Uterus (tissue), 4 donors: ENCODE data around the gene R3HCC1L. TPM values are rescaled to one million over a fixed set of nuclear protein-coding genes. Genes with fewer than 3 reads are reported as not detected.

Experiments
- DNase-seq, 2 donors: peaks; one replicate each; pipeline ENCODE4 v3.0.0-alpha.2; 2019 to 2020
- H3K27ac ChIP-seq, 2 donors: fragments of 200-600 bp; sonication (generic); 1 replicate in 1 of 2; 2 replicates in 1 of 2; pipeline ENCODE4 v1.5.1; 2016 to 2018
- H3K27me3 ChIP-seq, 2 donors: fragments of 200-600 bp; sonication (generic); one replicate each; pipeline ENCODE4 v1.5.1; 2018 to 2019; ENCODE audit warnings: control low read depth in 1 of 2
- H3K36me3 ChIP-seq, 2 donors: fragments of 200-600 bp; sonication (generic); one replicate each; pipeline ENCODE4 v1.5.1; 2019; ENCODE audit warnings: control low read depth in 1 of 2
- H3K4me1 ChIP-seq, 2 donors: fragments of 200-600 bp; sonication (generic); one replicate each; pipeline ENCODE4 v1.5.1; 2018 to 2019; ENCODE audit warnings: control low read depth in 1 of 2
- H3K4me3 ChIP-seq, 2 donors: fragments of 200-600 bp; sonication (generic); 1 replicate in 1 of 2; 2 replicates in 1 of 2; pipeline ENCODE4 v1.5.1; 2018 to 2019; ENCODE audit warnings: mild to moderate bottlenecking in 1 of 2
- H3K9me3 ChIP-seq, 2 donors: fragments of 200-600 bp; sonication (generic); one replicate each; pipeline ENCODE4 v1.5.1; 2019; ENCODE audit warnings: control low read depth in 1 of 2
- CTCF ChIP-seq, 4 experiments: fragments of 200-600 bp in 2 of 4; fragments of 450-650 bp in 2 of 4; sonication (generic) in 2 of 4; IDR thresholded peaks; one replicate each; pipeline ENCODE4 v1.5.1; 2016 to 2019; ENCODE audit warnings: antibody characterized with exemption in 4 of 4, mild to moderate bottlenecking in 2 of 4, moderate library complexity in 1 of 4
- POLR2A ChIP-seq, 2 donors: fragments of 450-650 bp; IDR thresholded peaks; one replicate each; pipeline ENCODE4 v1.6.1; 2016; ENCODE audit warnings: antibody characterized with exemption in 2 of 2, mild to moderate bottlenecking in 1 of 2, moderate library complexity in 1 of 2
- intact Hi-C: fragments of 100-400 bp; cut with DNase I; formaldehyde crosslinking; loops from one replicate; pipeline ENCODE4 v1.15.1; 2023; ENCODE audit warnings: low total_unique reads
- total RNA-seq, 4 donors: library from RNA; depleted of rRNA in 3 of 4; stranded (reverse); fragments of >200 nt in 3 of 4; gene quantifications; one replicate each; pipeline versions ENCODE4 v1.1.0 to v1.2.4, GENCODE V29; 2014 to 2023
- donor health status: DM: yes; HTN: yes; CAD: no.

Gene R3HCC1L
- 10 to 100 TPM in 2 of 4 donors, 1 to 10 TPM in 2; 5.9 to 23.4 (median 10.8) TPM for total RNA-seq

DNA sequence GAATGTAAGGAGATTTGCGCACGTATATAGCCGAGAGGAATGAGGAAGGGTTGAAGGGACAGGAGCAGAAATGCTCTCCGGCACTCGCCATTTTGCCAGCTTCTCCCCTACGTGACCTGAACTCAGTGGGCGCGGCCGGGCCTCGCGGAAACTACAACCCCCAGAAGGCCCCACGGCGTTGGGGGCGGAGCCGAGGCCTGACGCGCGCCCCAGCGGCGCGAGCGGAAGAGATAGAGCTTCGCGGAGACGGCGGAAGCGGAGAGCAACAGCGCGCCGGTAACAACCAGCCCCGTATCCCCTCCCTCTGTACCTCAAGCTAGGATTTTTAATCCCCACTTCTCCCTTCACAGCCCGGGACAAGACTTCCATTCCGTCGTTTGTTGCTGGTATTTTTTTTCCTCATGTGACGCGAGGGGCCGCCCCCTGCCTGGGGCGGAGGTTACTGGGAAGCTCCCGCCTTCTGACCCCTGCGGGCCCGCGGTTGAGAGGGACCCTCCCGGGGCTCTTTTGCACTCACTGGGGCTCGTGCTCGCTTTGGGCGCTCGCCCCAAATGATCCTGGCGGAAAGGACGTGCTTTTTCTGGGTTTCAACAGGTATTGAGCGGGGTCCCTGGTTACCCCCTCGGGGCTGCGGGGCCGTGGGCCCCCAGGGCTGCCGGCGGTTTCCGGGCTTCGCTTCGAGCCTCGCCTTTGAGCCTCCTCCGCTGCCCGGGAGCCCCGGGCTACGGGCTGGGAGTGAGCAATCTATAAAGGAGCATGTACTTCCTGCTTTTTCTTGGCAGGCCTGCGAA is at the start of gene R3HCC1L:
Gene R3HCC1L (plus strand): TSS at position 227 of the 791 bp plus-strand sequence. CDS start 73,458 bp downstream, outside the sequence.
- DNase-seq, result peak; percentile 84 to 91
- Histone ChIP-seq H3K36me3 (no peaks in the 10 kb centered on the region), H3K9me3 (no peaks in the 10 kb centered on the region), H3K4me3 (peak within 1 kb of the TSS; percentile 88 to 91), H3K4me1 (no peaks in the 10 kb centered on the region), H3K27me3 (no peaks in the 10 kb centered on the region), H3K27ac (peak within 1 kb of the TSS; percentile 82 to 92)
- TF ChIP-seq POLR2A (IDR thresholded peaks at IDR 0.05), result peak; percentile 75 to 78
- TF ChIP-seq CTCF (IDR thresholded peaks at IDR 0.05), result peak in 1 of 4 experiments; percentile 4
- intact Hi-C loops, result no loop called here

- no peak for DNase-seq
- Histone ChIP-seq H3K4me3 (no peak overlapping the region), H3K4me1 (no peaks in the 10 kb centered on the region), H3K27me3 (no peaks in the 10 kb centered on the region), H3K36me3 (no peaks in the 10 kb centered on the region), H3K27ac (no peak overlapping the region), H3K9me3 (no peaks in the 10 kb centered on the region)
- TF ChIP-seq CTCF (IDR thresholded peaks at IDR 0.05) (no peak), POLR2A (IDR thresholded peaks at IDR 0.05) (no peak)
- intact Hi-C loops, result no loop called here
Observed at GRCh38 chr10:98085238-98085637, 49.2 kb upstream of the R3HCC1L start.

DNA sequence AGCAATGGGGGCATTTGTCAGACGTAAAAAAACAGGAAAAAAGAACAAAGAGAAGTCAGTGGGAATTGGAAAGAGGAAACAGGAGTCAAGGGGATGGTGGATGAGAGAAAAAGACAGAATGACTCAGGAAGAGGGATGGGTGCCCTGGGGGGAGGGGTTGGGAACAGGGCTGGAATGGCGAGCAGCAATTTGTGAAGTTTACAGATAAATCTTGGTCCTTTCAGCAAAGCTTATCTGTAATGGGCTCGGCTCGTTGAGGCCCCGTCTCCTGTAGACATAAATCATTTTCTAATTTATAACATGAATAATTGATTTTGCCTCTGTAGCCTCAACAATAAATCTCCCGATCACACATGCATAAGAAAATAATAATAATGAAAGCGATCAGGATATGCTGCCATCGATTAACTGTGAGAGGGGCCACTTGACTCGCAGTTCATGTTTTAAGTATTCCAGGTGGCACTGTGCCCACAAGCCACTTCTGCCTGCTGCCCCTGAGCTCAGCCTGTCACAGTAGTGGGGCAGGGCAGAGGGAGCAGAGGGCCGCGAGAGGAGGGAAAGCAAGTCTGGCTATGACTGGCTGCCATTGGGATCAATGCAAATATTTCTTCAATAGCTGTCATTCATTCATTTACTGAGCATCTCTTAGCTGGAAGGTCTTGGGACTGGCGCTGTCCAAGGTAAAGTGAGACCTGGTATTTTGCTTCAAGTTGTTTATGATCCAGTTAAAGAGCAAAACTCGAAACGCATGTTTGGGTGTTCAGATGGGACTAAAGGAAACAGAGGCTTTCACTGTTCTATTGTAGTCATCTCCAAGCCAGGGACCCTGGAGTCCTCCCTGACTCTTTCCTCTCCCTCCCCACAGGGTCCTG is 47.4 kb upstream of the R3HCC1L start:
- Histone ChIP-seq H3K4me1 (no peaks in the 10 kb centered on the region), H3K4me3 (no peak overlapping the region), H3K9me3 (no peaks in the 10 kb centered on the region), H3K27me3 (no peaks in the 10 kb centered on the region), H3K36me3 (no peaks in the 10 kb centered on the region), H3K27ac (no peak overlapping the region)
- intact Hi-C loops, result no loop called here
- TF ChIP-seq CTCF (IDR thresholded peaks at IDR 0.05) (no peak), POLR2A (IDR thresholded peaks at IDR 0.05) (no peak)
- no peak for DNase-seq

- no peaks in the 10 kb centered on the region for H3K4me1 ChIP-seq
- no peak overlapping the region for H3K27ac ChIP-seq
- intact Hi-C loops, result no loop called here
- no peak overlapping the region for H3K4me3 ChIP-seq
- H3K9me3 ChIP-seq, result no peaks in the 10 kb centered on the region
- H3K36me3 ChIP-seq, result no peaks in the 10 kb centered on the region
- no peak for TF ChIP-seq CTCF (IDR thresholded peaks at IDR 0.05)
- TF ChIP-seq POLR2A (IDR thresholded peaks at IDR 0.05), result no peak
- no peaks in the 10 kb centered on the region for H3K27me3 ChIP-seq
- DNase-seq, result no peak
Observed at GRCh38 chr10:98088186-98088971, 46.1 kb upstream of the R3HCC1L start.
